Spinal cord (tissue), 10 donors: ENCODE results near the gene ACACA. TPM values are rescaled to one million over a fixed set of nuclear protein-coding genes. Genes with fewer than 3 reads are reported as not detected.
A peak's percentile ranks its signal among the peaks of the same experiment; 100 is the strongest.

Experiments used
- DNase-seq, 6 donors: peaks; one replicate each; pipeline versions ENCODE4 v3.0.0 to v3.0.0-alpha.2; 2013 to 2015; ENCODE audit warnings: low spot score in 6 of 6, low read depth in 4 of 6
- H3K27ac ChIP-seq: one replicate; pipeline ENCODE4 v1.5.1; 2013; ENCODE audit warnings: low read depth, low read length, control low read depth
- H3K27me3 ChIP-seq: one replicate; pipeline ENCODE4 v1.6.1; 2013; ENCODE audit warnings: low read length; ENCODE audit not compliant: control insufficient read depth, insufficient read depth
- H3K36me3 ChIP-seq: one replicate; pipeline ENCODE4 v1.6.1; 2013; ENCODE audit warnings: low read length; ENCODE audit not compliant: control insufficient read depth, insufficient read depth
- H3K4me1 ChIP-seq: one replicate; pipeline ENCODE4 v1.6.1; 2013; ENCODE audit warnings: low read length; ENCODE audit not compliant: control insufficient read depth, insufficient read depth
- H3K4me3 ChIP-seq: one replicate; pipeline ENCODE4 v1.5.1; 2013; ENCODE audit warnings: low read depth, low read length, control low read depth
- H3K9me3 ChIP-seq: one replicate; pipeline ENCODE4 v1.6.1; 2013; ENCODE audit warnings: low read length; ENCODE audit not compliant: control insufficient read depth, insufficient read depth
- WGBS: methylation state at CpG from one replicate; pipeline ENCODE4 v1.1.5; 2013; ENCODE audit warnings: missing lambda C conversion rate; ENCODE audit not compliant: insufficient coverage; 5-methylcytosine and 5-hydroxymethylcytosine counted together
- polyA plus RNA-seq, 2 donors: library from polyadenylated mRNA; unstranded; fragments of 120-200 nt; gene quantifications; one replicate each; pipeline ENCODE4 v1.2.1, GENCODE V29; 2013; ENCODE audit not compliant: insufficient read length in 2 of 2
- total RNA-seq, 2 donors: library from RNA; depleted of rRNA in 1 of 2; stranded (reverse); fragments of 120-200 nt in 1 of 2; fragments of >200 nt in 1 of 2; gene quantifications; one replicate each; pipeline versions ENCODE4 v1.2.3 to v1.2.4, GENCODE V29; 2013 to 2014
- donor health status: healthy.

ACACA gene
- total and polyA plus RNA-seq, 4 donors, result 62.3 to 94.4 (median 80.5) TPM

DNA sequence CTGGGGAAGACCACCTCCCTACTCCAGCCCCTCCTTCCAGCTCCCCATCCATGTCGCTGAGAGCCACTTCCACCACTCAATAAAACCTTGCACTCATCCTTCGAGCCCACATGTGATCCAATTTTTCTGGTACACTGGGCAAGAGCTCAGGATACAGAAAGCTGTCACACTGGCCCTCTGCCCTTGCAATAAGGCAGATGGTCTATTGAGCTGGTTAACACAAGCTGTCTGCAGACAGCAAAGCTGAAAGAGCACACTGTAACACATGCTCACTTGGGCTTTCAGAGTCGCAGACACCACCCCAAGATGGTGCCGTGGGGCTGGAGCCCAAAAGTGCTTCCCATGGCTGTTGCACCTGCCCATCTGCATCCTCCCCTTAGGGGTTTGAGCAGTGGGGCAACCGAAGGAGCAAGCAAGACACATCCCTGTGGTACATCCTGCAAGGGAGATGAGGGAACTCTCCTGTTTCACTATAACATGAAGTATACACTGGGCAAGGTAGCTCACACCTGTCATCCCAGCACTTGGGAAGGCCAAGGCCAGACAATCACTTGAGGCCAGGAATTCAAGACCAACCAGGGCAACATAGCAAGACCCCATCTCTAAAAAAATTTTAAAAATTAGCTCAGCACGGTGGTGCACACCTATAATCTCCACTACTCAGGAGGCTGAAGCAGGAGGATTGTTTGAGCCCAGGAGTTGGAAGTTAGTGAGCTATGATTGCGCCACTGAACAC is 83.6 kb downstream of the ACACA start:
- Histone ChIP-seq H3K4me1 (peaks cover 12% of the 10 kb centered on the region), H3K4me3 (no peak overlapping the region), H3K27me3 (no peaks in the 10 kb centered on the region), H3K36me3 (peaks cover 16% of the 10 kb centered on the region), H3K27ac (no peak overlapping the region), H3K9me3 (no peaks in the 10 kb centered on the region)
- WGBS, result 39% methylated on average over 4 of the region's 7 CpGs
- peak in 3 of 6 donors; percentile 12 to 86 (median 71) for DNase-seq

GRCh38 chr17:37322106-37322505 is 84.5 kb downstream of the ACACA start:
- Histone ChIP-seq H3K27me3 (no peaks in the 10 kb centered on the region), H3K9me3 (no peaks in the 10 kb centered on the region), H3K27ac (no peak overlapping the region), H3K36me3 (peaks cover 16% of the 10 kb centered on the region), H3K4me3 (no peak overlapping the region), H3K4me1 (peaks cover 13% of the 10 kb centered on the region)
- no CpG with 5 or more reads among the region's 1 CpG for WGBS
- DNase-seq, result no peak

- Histone ChIP-seq H3K4me3 (no peak overlapping the region), H3K36me3 (peaks cover 2% of the 10 kb centered on the region), H3K4me1 (peaks cover 13% of the 10 kb centered on the region), H3K27me3 (no peaks in the 10 kb centered on the region), H3K9me3 (no peaks in the 10 kb centered on the region), H3K27ac (no peak overlapping the region)
- no peak for DNase-seq
- WGBS, result no CpG with 5 or more reads among the region's 3 CpGs
These were observed 87.6 kb downstream of the ACACA start for GRCh38 chr17:37318931-37319594.

DNA sequence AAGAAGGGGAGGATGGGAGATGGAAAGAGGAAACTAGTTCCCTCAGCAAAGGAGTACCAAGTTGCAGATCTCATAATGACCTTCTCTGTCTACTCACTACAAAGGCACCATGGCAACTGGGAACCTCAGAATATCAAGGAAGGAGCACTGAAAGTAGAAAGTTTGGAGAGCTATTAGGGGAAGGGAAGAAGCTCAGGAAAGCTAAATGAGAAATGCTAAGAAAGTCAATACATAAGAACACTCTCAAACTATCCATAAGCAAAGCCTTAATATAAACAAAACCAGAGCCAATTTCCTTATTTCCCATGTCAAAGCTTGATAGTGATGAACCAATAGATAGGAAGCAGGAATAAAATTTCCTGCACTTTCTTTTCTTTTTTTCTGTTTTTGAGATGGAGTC is 88.8 kb downstream of the ACACA start:
- Histone ChIP-seq H3K4me3 (no peak overlapping the region), H3K9me3 (no peaks in the 10 kb centered on the region), H3K27me3 (no peaks in the 10 kb centered on the region), H3K27ac (no peak overlapping the region), H3K36me3 (peaks cover 2% of the 10 kb centered on the region), H3K4me1 (peaks cover 10% of the 10 kb centered on the region)
- DNase-seq, result peak in 2 of 6 donors; percentile 16 to 23

DNA sequence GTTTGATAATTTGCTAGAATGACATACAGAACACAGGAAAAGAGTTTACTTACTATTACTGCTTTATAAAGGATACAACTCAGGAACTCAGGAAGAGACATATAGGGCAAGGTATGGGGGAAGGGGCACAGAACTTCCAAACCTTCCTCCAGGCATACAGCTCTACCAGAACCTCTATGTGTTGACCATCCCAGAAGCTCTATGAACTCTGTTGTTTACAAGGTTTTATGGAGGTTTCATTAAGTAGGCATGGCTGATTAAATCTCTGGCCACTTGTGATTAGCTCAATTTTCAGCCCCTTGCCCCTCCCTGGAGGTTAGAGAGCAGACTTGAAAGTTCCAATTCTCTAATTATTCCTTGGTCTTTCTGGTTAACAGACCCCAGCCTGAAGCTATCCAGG is 91.0 kb downstream of the ACACA start:
- no peak overlapping the region for H3K4me3 ChIP-seq

DNA sequence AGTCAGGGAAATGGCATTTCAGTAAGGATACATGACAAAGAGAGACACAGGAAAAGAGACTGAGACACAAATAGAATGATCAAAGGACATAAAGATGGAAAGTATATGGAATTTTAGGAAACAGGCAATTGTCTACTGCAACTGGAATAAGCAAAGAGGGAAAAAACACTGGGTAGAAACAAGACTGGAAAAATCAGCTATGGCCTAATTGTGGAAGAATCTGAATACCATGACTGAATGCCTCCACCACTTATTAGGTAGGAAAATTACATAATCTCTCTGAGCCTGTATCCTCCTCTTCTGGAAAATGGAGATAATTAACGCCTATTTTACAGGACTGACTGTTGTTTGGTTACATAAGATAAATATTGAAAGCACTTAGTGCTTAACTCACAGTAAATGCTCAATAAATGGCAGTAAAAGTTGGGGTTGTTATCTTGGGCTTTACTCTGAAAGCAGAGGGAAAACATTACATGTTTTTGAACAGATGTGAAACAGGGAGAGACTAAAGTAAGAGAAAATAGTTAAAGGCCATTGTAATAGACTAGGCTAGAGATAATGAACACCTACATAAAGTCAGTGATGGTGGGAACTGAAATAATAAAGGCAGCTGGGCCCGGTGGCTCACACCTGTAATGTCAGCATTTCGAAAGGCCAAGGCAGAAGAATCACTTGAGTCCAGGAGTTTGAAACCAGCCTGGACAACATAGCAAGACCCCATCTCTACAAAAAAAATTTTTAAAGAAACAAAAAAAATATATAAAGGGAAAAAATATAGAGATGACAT is 94.3 kb downstream of the ACACA start:
- DNase-seq, result no peak
- H3K27ac ChIP-seq, result no peak overlapping the region
- H3K4me3 ChIP-seq, result no peak overlapping the region
- no peaks in the 10 kb centered on the region for H3K9me3 ChIP-seq
- H3K27me3 ChIP-seq, result no peaks in the 10 kb centered on the region
- no CpG with 5 or more reads among the region's 3 CpGs for WGBS
- no peaks in the 10 kb centered on the region for H3K4me1 ChIP-seq
- H3K36me3 ChIP-seq, result peaks cover 4% of the 10 kb centered on the region

More for the DNA sequence above, 91.0 kb downstream of the ACACA start:
- no peaks in the 10 kb centered on the region for H3K9me3 ChIP-seq
- peaks cover 2% of the 10 kb centered on the region for H3K36me3 ChIP-seq
- H3K4me1 ChIP-seq, result peaks cover 5% of the 10 kb centered on the region
- H3K27ac ChIP-seq, result no peak overlapping the region
- DNase-seq, result no peak
- no peaks in the 10 kb centered on the region for H3K27me3 ChIP-seq

- Histone ChIP-seq H3K27ac (no peak overlapping the region), H3K9me3 (no peaks in the 10 kb centered on the region), H3K27me3 (no peaks in the 10 kb centered on the region), H3K36me3 (peaks cover 2% of the 10 kb centered on the region), H3K4me1 (no peaks in the 10 kb centered on the region), H3K4me3 (no peak overlapping the region)
- no peak for DNase-seq
- 89% methylated on average over 1 of the region's 1 CpG for WGBS
These were observed 95.7 kb downstream of the ACACA start for GRCh38 chr17:37310940-37311339.

DNA sequence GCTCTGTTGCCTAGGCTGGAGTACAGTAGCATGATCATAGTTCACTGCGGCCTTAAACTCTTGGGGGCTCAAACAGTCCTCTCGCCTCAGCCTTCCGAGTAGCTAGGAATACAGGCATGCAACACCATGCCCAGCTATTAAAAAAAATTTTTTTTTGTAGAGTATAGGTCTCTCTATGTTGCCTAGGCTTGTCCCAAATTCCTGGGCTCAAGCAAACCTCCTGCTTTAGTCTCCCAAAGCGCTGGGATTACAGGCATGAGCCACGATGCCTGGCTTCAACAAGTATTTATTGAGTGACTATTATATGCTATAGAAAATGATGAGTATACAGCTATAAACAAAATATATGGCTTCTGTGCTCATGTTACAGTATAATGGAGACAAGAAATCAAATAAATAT is 97.6 kb downstream of the ACACA start:
- H3K4me1 ChIP-seq, result no peaks in the 10 kb centered on the region
- H3K27me3 ChIP-seq, result no peaks in the 10 kb centered on the region
- H3K9me3 ChIP-seq, result no peaks in the 10 kb centered on the region
- no peak overlapping the region for H3K4me3 ChIP-seq
- H3K36me3 ChIP-seq, result peaks cover 5% of the 10 kb centered on the region
- no peak overlapping the region for H3K27ac ChIP-seq
- 100% methylated on average over 1 of the region's 5 CpGs for WGBS
- DNase-seq, result no peak

GRCh38 chr17:37305406-37305905 is 101.2 kb downstream of the ACACA start:
- DNase-seq, result no peak
- Histone ChIP-seq H3K36me3 (peaks cover 8% of the 10 kb centered on the region), H3K27me3 (no peaks in the 10 kb centered on the region), H3K4me3 (no peak overlapping the region), H3K4me1 (no peaks in the 10 kb centered on the region), H3K9me3 (no peaks in the 10 kb centered on the region), H3K27ac (no peak overlapping the region)
- 100% methylated on average over 1 of the region's 2 CpGs for WGBS
